Measurements from ENCODE around the gene NME3. TPM values are rescaled to one million over a fixed set of nuclear protein-coding genes. Genes with fewer than 3 reads are reported as not detected.
A peak's percentile ranks its signal among the peaks of the same experiment; 100 is the strongest.

Gene NME3
- total and polyA plus RNA-seq, 2 of the 13 experiments (the other 11 are each of a cell fraction or from before 2014, with no cell fraction given), result 10.4 to 15.9 TPM

GRCh38 chr16:1794221-1794871, 23.0 kb upstream of the NME3 start (continued):
- TF ChIP-seq STAT6 (CRISPR knock-in tag; IDR thresholded peaks at IDR 0.05; ENCODE audit: borderline replicate concordance) (no peak; the same call in 1 of the 2 replicates), HMGXB4 (CRISPR knock-in tag; IDR thresholded peaks at IDR 0.05; ENCODE audit: borderline replicate concordance in 1 of 2, low read depth in 1 of 2) (no peak; a peak in 1 of 4 replicates), ZNF558 (CRISPR knock-in tag; IDR thresholded peaks at IDR 0.05; ENCODE audit: borderline replicate concordance) (no peak), ISX (CRISPR knock-in tag; conservative IDR thresholded peaks at IDR 0.05) (no peak), PHF21A (CRISPR knock-in tag; IDR thresholded peaks at IDR 0.05) (peak; percentile 54; the same call in 1 of the 2 replicates), ZNF644 (CRISPR knock-in tag; IDR thresholded peaks at IDR 0.05; ENCODE audit: low read depth) (no peak), KMT2A (CRISPR knock-in tag; IDR thresholded peaks at IDR 0.05) (peak; percentile 33; the same call in 1 of the 2 replicates), ZNF841 (CRISPR knock-in tag; IDR thresholded peaks at IDR 0.05; ENCODE audit: borderline replicate concordance) (no peak), JUNB (CRISPR knock-in tag; IDR thresholded peaks at IDR 0.05; ENCODE audit: borderline replicate concordance) (no peak), MED1 (CRISPR knock-in tag; IDR thresholded peaks at IDR 0.05) (peak; percentile 34; the same call in 1 of the 2 replicates), TOPORS (CRISPR knock-in tag; IDR thresholded peaks at IDR 0.05) (no peak), IRF2 (CRISPR knock-in tag; IDR thresholded peaks at IDR 0.05) (no peak), ZFX (CRISPR knock-in tag; IDR thresholded peaks at IDR 0.05; ENCODE audit: low read depth) (peak; percentile 64), KDM5B (CRISPR knock-in tag; IDR thresholded peaks at IDR 0.05; ENCODE audit: borderline replicate concordance) (peak; percentile 30; the same call in 1 of the 2 replicates), ZNF607 (CRISPR knock-in tag; IDR thresholded peaks at IDR 0.05; ENCODE audit: borderline replicate concordance) (no peak), ZNF33B (CRISPR knock-in tag; IDR thresholded peaks at IDR 0.05) (no peak), PBX2 (CRISPR knock-in tag; IDR thresholded peaks at IDR 0.05) (no peak), ZZZ3 (CRISPR knock-in tag; IDR thresholded peaks at IDR 0.05; ENCODE audit: borderline replicate concordance) (no peak), SNAPC4 (CRISPR knock-in tag; IDR thresholded peaks at IDR 0.05) (no peak)

All from HepG2 (cell line).